Mesenchymal stem cell (in vitro differentiated cells and primary cell): Measurements from ENCODE around the gene BIRC5.

Experiments used
- DNase-seq: peaks from one replicate; pipeline ENCODE4 v3.0.0-alpha.2; 2013
- H2AFZ ChIP-seq: one replicate; pipeline ENCODE4 v1.6.1; 2013; ENCODE audit warnings: low read depth, mild to moderate bottlenecking, control low read depth, inconsistent platforms, low read length, moderate library complexity
- H2AK5ac ChIP-seq: 2 replicates; pipeline ENCODE4 v1.6.1; 2013; ENCODE audit warnings: low read length, moderate library complexity, mild to moderate bottlenecking, inconsistent platforms; ENCODE audit not compliant: severe bottlenecking
- H2BK120ac ChIP-seq: one replicate; pipeline ENCODE4 v1.6.1; 2013; ENCODE audit warnings: low read depth, mild to moderate bottlenecking, inconsistent platforms, low read length, moderate library complexity
- H2BK12ac ChIP-seq, 2 experiments: one replicate each; pipeline ENCODE4 v1.6.1; 2013; ENCODE audit warnings: inconsistent platforms in 2 of 2, low read length in 2 of 2, mild to moderate bottlenecking in 2 of 2, moderate library complexity in 2 of 2, control low read depth in 1 of 2
- H2BK15ac ChIP-seq: one replicate; pipeline ENCODE4 v1.6.1; 2013; ENCODE audit warnings: mild to moderate bottlenecking, low read depth, inconsistent platforms; ENCODE audit not compliant: poor library complexity, severe bottlenecking
- H2BK5ac ChIP-seq: 2 replicates; pipeline ENCODE4 v1.6.1; 2013; ENCODE audit warnings: low read depth, mild to moderate bottlenecking, low read length, control low read depth, inconsistent platforms; ENCODE audit not compliant: poor library complexity, severe bottlenecking
- H3K14ac ChIP-seq, 2 experiments: one replicate each; pipeline ENCODE4 v1.6.1; 2013; ENCODE audit warnings: inconsistent platforms in 2 of 2, low read length in 2 of 2, control low read depth in 1 of 2, mild to moderate bottlenecking in 1 of 2, moderate library complexity in 1 of 2
- H3K18ac ChIP-seq, 2 experiments: one replicate each; pipeline ENCODE4 v1.6.1; 2013; ENCODE audit warnings: inconsistent platforms in 2 of 2, low read length in 2 of 2, control low read depth in 1 of 2, low read depth in 1 of 2, mild to moderate bottlenecking in 1 of 2
- H3K23ac ChIP-seq, 2 experiments: one replicate each; pipeline ENCODE4 v1.6.1; 2013; ENCODE audit warnings: inconsistent platforms in 2 of 2, low read length in 2 of 2, mild to moderate bottlenecking in 2 of 2, moderate library complexity in 2 of 2, control low read depth in 1 of 2
- H3K27ac ChIP-seq: 2 replicates; pipeline ENCODE4 v1.5.1; 2013; ENCODE audit warnings: mild to moderate bottlenecking, moderate library complexity, low read length, control low read depth, inconsistent platforms; ENCODE audit not compliant: poor library complexity, severe bottlenecking
- H3K27me3 ChIP-seq, 2 experiments: 2 replicates each; pipeline versions ENCODE4 v1.6.1 to v1.7.0; 2013; ENCODE audit warnings: low read length in 2 of 2, mild to moderate bottlenecking in 2 of 2, moderate library complexity in 2 of 2, control low read depth in 1 of 2, inconsistent platforms in 1 of 2; ENCODE audit not compliant: control insufficient read depth in 1 of 2, insufficient read depth in 1 of 2
- H3K36me3 ChIP-seq, 2 experiments: 2 replicates each; pipeline versions ENCODE4 v1.6.1 to v1.7.0; 2013; ENCODE audit warnings: low read length in 2 of 2, control low read depth in 1 of 2, inconsistent platforms in 1 of 2, low read depth in 1 of 2, mild to moderate bottlenecking in 1 of 2; ENCODE audit not compliant: insufficient read depth in 2 of 2, control insufficient read depth in 1 of 2
- H3K4ac ChIP-seq, 2 experiments: one replicate each; pipeline ENCODE4 v1.6.1; 2013; ENCODE audit warnings: inconsistent platforms in 2 of 2, low read length in 2 of 2, mild to moderate bottlenecking in 2 of 2, moderate library complexity in 2 of 2, control low read depth in 1 of 2, low read depth in 1 of 2
- H3K4me1 ChIP-seq: 2 replicates; pipeline ENCODE4 v1.6.1; 2013; ENCODE audit warnings: low read depth, low read length, control low read depth; ENCODE audit not compliant: control insufficient read depth, insufficient read depth
- H3K4me2 ChIP-seq: 2 replicates; pipeline ENCODE4 v1.6.1; 2013; ENCODE audit warnings: low read length, mild to moderate bottlenecking, inconsistent platforms; ENCODE audit not compliant: poor library complexity, severe bottlenecking
- H3K4me3 ChIP-seq, 2 experiments: 2 replicates each; pipeline versions ENCODE4 v1.5.1 to v1.7.0; 2013; ENCODE audit warnings: low read length in 2 of 2, mild to moderate bottlenecking in 2 of 2, control low read depth in 1 of 2, low read depth in 1 of 2; ENCODE audit not compliant: insufficient read depth in 1 of 2
- H3K79me1 ChIP-seq: replicated peaks from 2 replicates; pipeline ENCODE4 v1.6.1; 2013; ENCODE audit warnings: mild to moderate bottlenecking, control low read depth, low read length, inconsistent platforms; ENCODE audit not compliant: poor library complexity, severe bottlenecking
- H3K9ac ChIP-seq: 2 replicates; pipeline ENCODE4 v1.7.0; 2013; ENCODE audit warnings: mild to moderate bottlenecking, low read length, moderate library complexity
- H3K9me3 ChIP-seq: 2 replicates; pipeline ENCODE4 v1.7.0; 2013; ENCODE audit warnings: mild to moderate bottlenecking, low read length; ENCODE audit not compliant: control insufficient read depth
- H4K8ac ChIP-seq: one replicate; pipeline ENCODE4 v1.6.1; 2013; ENCODE audit warnings: inconsistent platforms, mild to moderate bottlenecking, low read length, moderate library complexity
- H4K91ac ChIP-seq: one replicate; pipeline ENCODE4 v1.6.1; 2013; ENCODE audit warnings: mild to moderate bottlenecking, low read length, inconsistent platforms
- WGBS: methylation state at CpG from one replicate; pipeline ENCODE4 v1.1.7; 2013; ENCODE audit warnings: mixed read lengths; 5-methylcytosine and 5-hydroxymethylcytosine counted together

Gene BIRC5

DNA sequence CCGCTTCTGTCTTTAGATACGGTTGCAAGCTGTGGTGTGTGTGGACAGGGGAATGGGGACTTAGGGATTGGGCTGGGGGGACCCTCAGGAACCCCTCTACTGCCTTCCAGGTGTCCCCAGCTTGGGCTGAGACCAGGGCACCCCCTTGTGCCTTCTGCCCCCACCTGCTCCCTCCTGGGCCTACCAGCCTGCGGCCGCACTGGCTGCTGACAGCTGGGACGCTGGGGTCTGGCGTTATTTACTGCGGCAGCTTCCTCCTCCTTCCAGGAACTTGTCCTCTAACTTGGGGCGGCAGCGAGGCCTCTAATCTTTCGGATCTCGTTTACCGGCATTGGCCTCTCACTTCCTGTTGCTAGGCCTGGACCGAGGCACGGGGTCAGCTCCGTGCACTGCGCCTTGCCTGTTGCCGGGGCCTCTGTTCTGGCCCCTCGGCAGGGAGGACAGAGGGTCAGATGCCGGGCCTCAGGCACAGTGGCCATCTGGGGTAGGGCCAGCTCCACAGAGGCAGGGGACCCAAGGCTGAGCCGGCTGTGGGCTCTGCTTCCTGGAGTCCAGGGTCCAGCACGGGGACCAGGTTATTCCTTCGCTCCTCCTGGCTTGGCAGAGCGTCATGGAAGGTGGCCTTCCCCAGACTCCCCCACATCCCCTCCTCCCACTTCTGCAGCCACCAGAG lies 49.1 kb downstream of the BIRC5 start:
- Histone ChIP-seq H3K4me1 (peaks cover 44% of the 10 kb centered on the region), H4K91ac (peak overlapping the region; percentile 99), H3K18ac (peak overlapping the region; percentile 95 to 98), H3K23ac (peak overlapping the region in 1 of 2 experiments; percentile 34), H2BK12ac (peak overlapping the region; percentile 99 to 100), H2BK5ac (no peak overlapping the region), H4K8ac (peak overlapping the region; percentile 99), H3K27ac (no peak overlapping the region), H3K36me3 (no peaks in the 10 kb centered on the region), H3K79me1 (no peaks in the 10 kb centered on the region), H3K4me2 (no peak overlapping the region), H2BK15ac (peak overlapping the region; percentile 73), H3K4ac (peak overlapping the region; percentile 96 to 99), H3K9ac (no peak overlapping the region), H2AK5ac (no peak overlapping the region), H3K4me3 (no peak overlapping the region), H2AFZ (peak overlapping the region; percentile 72), H2BK120ac (peak overlapping the region; percentile 98), H3K27me3 (peaks cover 1 to 27% of the 10 kb centered on the region in 2 experiments), H3K14ac (peak overlapping the region; percentile 78 to 92), H3K9me3 (no peaks in the 10 kb centered on the region)
- peak; percentile 72 for DNase-seq
- WGBS = 11% methylated on average over 19 of the region's 23 CpGs

DNA sequence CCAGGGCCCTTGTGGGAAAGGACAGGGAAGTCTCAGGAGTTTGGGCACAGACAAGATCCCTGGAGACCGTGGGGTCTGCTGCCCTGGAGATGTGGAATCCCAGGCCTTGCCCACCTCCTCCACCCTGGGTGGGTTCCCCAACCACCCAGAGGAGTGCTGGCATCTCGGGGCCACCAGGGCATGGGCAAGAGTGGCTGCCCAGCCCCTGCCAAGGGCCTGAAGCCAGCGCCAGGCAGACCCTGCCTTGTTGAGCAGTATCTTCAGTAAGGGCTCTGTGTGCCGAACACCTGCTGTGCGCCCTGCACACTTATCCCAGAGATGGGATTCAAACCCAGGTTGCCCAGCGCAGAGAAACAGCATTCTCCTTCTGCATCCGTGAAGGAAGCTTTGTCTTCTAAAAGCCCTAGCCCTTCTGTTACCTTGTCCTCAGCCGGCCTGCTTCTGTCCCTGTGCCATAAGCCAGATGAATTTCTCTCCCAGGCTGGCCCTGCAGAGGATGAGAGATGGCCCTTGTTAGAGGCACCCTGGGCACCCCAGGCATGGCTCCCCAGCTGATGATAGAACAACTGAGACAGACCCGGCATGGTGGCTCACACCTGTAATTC lies 49.8 kb downstream of the BIRC5 start:
- WGBS = 95% methylated on average over 8 of the region's 9 CpGs
- H2BK120ac ChIP-seq = peak overlapping the region; percentile 98
- H3K27ac ChIP-seq = no peak overlapping the region
- peak overlapping the region; percentile 73 for H2BK15ac ChIP-seq
- no peak overlapping the region for H3K9ac ChIP-seq
- peak overlapping the region; percentile 72 for H2AFZ ChIP-seq
- no peaks in the 10 kb centered on the region for H3K36me3 ChIP-seq
- no peaks in the 10 kb centered on the region for H3K9me3 ChIP-seq
- no peak for DNase-seq
- peak overlapping the region; percentile 33 for H2AK5ac ChIP-seq
- H3K14ac ChIP-seq = peak overlapping the region; percentile 78 to 92
- no peak overlapping the region for H3K4me3 ChIP-seq
- H3K4me1 ChIP-seq = peaks cover 44% of the 10 kb centered on the region
- H3K4me2 ChIP-seq = no peak overlapping the region
- H3K23ac ChIP-seq = peak overlapping the region in 1 of 2 experiments; percentile 93
- H3K79me1 ChIP-seq = no peaks in the 10 kb centered on the region
- peak overlapping the region; percentile 99 for H4K91ac ChIP-seq
- H4K8ac ChIP-seq = peak overlapping the region; percentile 99
- H2BK12ac ChIP-seq = peak overlapping the region; percentile 99 to 100
- peak overlapping the region; percentile 95 to 98 for H3K18ac ChIP-seq
- peak overlapping the region; percentile 96 to 99 for H3K4ac ChIP-seq
- no peak overlapping the region for H2BK5ac ChIP-seq
- H3K27me3 ChIP-seq = peaks cover 7 to 30% of the 10 kb centered on the region in 2 experiments

DNA sequence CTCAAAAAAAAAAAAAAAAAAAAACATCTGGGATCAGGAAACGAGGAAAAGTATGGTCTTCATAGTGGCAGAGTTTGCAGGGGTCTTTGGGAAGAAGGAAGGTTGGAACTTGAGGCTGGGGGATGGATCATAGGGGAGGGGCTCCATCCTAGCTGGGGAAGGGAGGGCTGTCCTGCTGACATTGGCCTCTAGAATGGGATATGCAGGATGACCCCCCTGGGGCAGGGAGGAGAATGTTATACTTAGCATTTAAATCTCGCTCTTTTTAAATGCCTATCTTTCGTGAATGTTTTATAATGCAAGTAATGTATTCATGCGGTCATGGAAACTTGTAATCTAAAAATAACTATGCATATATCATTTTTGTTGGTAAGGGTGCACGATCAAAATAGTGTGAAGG lies 50.5 kb downstream of the BIRC5 start:
- Histone ChIP-seq H2BK12ac (peak overlapping the region in 1 of 2 experiments; percentile 88), H2BK15ac (no peak overlapping the region), H3K36me3 (no peaks in the 10 kb centered on the region), H3K9ac (no peak overlapping the region), H4K91ac (no peak overlapping the region), H2AFZ (no peak overlapping the region), H3K27me3 (peaks cover 7 to 32% of the 10 kb centered on the region in 2 experiments), H3K4me2 (no peak overlapping the region), H2AK5ac (no peak overlapping the region), H3K18ac (peak overlapping the region in 1 of 2 experiments; percentile 78), H2BK5ac (no peak overlapping the region), H3K4me1 (peaks cover 47% of the 10 kb centered on the region), H3K9me3 (no peaks in the 10 kb centered on the region), H3K14ac (peak overlapping the region in 1 of 2 experiments; percentile 38), H4K8ac (no peak overlapping the region), H3K4me3 (no peak overlapping the region), H3K79me1 (no peaks in the 10 kb centered on the region), H3K27ac (no peak overlapping the region), H3K23ac (no peak overlapping the region), H2BK120ac (no peak overlapping the region), H3K4ac (peak overlapping the region in 1 of 2 experiments; percentile 76)
- WGBS = 83% methylated on average over 3 of the region's 5 CpGs
- DNase-seq = no peak

DNA sequence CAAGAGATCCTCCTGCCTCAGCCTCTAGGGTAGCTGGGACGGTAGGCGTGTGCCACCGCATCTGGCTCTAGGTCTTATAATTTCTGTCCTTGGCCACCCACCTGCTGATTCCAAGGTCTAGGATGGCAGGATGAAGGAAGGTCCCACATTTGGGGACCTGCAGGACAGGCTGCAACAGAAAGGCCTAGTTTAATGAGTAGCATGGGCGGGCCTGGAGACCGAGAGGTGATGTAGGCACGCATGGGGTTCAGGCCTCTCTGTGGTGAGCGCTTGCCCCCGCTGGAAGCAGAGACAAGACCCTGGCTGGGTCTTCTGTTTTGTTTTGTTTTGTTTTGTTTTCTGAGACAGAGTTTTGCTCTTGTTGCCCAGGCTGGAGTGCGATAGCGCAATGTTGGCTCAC lies 51.1 kb downstream of the BIRC5 start:
- Histone ChIP-seq H2BK120ac (no peak overlapping the region), H3K4me3 (no peak overlapping the region), H3K14ac (peak overlapping the region in 1 of 2 experiments; percentile 89), H2BK15ac (peak overlapping the region; percentile 88), H3K23ac (no peak overlapping the region), H3K27me3 (peaks cover 7 to 37% of the 10 kb centered on the region in 2 experiments), H3K27ac (no peak overlapping the region), H3K9ac (no peak overlapping the region), H2BK12ac (peak overlapping the region; percentile 82 to 94), H3K4me1 (peaks cover 52% of the 10 kb centered on the region), H2AFZ (no peak overlapping the region), H3K36me3 (no peaks in the 10 kb centered on the region), H3K79me1 (no peaks in the 10 kb centered on the region), H3K9me3 (no peaks in the 10 kb centered on the region), H4K91ac (peak overlapping the region; percentile 90), H3K4me2 (no peak overlapping the region), H4K8ac (peak overlapping the region; percentile 55), H2BK5ac (no peak overlapping the region), H3K4ac (peak overlapping the region; percentile 46 to 67), H2AK5ac (no peak overlapping the region), H3K18ac (peak overlapping the region in 1 of 2 experiments; percentile 46)
- no peak for DNase-seq
- over 99% methylated on average over 10 of the region's 10 CpGs for WGBS
